GM19397 (cell line): ENCODE results near the gene GTF2H3.
A peak's percentile ranks its signal among the peaks of the same experiment; 100 is the strongest.
"Not testable (repeated sequence)": the region's sequence is repeated elsewhere in the genome, so short reads cannot be mapped to it uniquely, and the experiment has no call there.

Experiments used
- ATAC-seq: cut with Tn5 transposase; IDR thresholded peaks from one replicate; pipeline ENCODE4 v1.9.1; 2021; ENCODE audit warnings: mild to moderate bottlenecking, moderate library complexity; ENCODE audit not compliant: unreplicated experiment

Gene GTF2H3

GRCh38 chr12:123633379-123634141, at the start of gene GTF2H3, which contains the start of gene EIF2B1:
Gene GTF2H3 (plus strand): TSS chr12:123633829. CDS start chr12:123633860, 31 bp downstream.
Gene EIF2B1 (minus strand): TSS chr12:123633686. CDS start chr12:123633557, 129 bp downstream.
- ATAC-seq, result peak; percentile 97

DNA sequence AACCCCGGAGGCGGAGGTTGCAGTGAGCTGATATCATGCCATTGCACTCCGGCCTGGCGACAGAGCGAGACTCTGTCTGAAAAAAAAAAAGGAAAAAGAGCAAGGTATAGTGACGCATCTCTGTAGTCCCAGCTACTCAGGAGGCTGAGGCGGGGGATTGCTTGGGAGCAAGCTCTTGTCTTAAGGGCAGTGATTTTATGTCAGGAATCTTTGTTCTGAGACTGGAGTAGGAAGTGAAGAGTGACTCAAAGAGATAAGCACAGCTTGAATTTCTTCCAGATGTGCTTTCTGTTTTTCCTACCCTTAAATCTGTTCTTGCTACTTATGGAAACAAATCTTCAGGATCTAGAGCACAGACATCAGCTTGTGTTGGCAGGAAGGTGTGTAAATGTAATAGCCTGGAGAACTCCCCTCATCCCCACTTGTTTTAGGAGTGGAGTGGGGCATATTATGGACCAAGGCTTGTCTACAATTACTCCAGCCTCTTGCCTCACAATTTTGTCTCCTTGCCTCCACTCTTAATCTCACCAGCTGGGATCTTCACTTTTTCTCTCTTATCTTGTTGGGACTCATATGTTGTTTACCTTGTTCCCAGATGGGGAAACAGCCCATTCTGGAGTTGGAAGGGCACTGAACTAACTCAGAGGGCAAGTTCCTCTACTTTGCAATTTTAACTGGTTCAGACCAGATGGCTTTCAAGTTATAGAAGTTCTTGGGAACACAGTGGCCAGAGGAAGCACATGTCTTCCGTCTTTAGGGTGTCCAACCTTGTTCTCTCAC, 41.7 kb upstream of the GTF2H3 start:
- ATAC-seq, result no peak

GRCh38 chr12:123595729-123596128, 37.9 kb upstream of the GTF2H3 start:
- ATAC-seq, result no peak

DNA sequence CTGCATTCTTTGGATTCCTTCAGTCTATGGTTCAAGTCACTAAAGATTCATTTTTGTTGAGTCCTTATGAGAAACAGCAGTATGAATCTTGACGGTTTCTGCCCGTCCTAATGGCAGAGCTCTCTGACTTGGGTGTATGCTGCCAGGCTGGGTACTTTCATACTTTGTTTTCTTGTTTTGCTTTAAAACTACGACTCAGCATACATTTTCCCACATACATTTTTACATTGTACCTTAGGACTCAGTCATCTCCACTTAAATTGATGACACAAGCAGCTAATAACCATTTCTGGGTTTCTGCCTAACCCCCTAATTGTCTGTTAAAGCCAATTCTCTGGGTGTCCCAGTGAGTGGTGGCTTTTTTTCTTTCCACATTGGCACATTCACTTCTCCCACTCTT, 36.5 kb upstream of the GTF2H3 start:
- ATAC-seq, result no peak

GRCh38 chr12:123598522-123598921, 35.1 kb upstream of the GTF2H3 start:
- no peak for ATAC-seq

- ATAC-seq, result no peak
These were observed 34.3 kb upstream of the GTF2H3 start for GRCh38 chr12:123599310-123599709.

DNA sequence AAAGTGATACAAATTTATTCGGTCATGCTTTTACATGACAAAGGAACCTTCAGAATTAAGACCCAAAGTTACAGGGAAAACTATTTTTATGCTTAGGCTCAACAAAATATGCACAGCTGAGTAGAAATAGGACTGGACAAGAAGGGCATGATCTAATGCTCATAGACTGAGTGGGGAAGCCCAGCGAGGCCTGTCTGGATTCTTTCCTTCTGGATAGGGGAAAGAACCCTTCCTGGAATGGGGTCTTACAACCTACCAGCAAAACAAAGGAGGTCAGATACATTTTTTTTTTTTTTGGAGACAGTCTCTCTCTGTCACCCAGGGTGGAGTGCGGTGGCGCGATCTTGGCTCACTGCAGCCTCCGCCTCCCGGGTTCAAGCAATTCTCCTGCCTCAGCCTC, 33.9 kb upstream of the GTF2H3 start:
- no peak for ATAC-seq

DNA sequence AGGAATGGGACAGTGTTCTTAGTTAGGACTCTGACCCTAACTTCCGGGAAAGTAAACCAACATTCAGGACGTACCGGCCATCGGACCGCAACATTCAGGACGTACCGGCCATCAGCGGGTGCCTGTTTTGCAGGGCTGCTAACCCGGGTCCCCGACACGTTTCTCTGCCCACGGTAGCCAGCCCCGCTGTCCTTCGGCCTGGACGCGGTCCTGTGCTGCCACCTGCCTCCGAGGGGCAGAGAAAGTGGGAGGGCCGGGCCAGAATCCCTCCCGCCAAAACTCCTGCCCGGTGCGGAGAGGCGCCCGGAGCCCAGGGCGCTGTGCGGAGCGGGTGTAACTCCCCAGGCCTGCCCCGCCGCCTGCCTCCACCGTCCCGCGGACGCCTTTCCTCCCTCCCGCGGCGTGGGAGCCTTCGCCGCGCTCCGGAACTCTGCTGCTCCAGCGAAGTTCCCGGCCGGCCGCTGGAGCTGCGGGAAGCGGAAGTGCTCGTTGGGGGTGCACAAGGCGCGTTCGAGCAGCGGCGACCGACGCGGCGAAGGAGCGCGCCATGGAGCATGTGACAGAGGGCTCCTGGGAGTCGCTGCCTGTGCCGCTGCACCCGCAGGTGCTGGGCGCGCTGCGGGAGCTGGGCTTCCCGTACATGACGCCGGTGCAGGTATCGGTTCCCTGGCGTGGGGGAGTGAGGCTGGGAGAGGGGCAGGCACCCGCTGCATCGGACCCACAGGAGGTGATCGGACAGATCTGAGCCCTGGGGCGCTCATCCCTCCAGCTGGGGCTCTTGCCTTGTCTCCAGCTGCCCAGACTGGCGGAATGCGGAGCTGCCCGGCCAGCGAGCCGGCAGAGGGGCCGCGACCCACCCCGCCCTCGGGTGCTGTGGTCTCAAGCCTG, 31.8 kb upstream of the GTF2H3 start, which contains the start of gene DDX55:
TSS of gene DDX55 (plus strand) at position 498 of the 888 bp plus-strand sequence. CDS start at position 548, 50 bp downstream.
- peak; percentile 97 for ATAC-seq

DNA sequence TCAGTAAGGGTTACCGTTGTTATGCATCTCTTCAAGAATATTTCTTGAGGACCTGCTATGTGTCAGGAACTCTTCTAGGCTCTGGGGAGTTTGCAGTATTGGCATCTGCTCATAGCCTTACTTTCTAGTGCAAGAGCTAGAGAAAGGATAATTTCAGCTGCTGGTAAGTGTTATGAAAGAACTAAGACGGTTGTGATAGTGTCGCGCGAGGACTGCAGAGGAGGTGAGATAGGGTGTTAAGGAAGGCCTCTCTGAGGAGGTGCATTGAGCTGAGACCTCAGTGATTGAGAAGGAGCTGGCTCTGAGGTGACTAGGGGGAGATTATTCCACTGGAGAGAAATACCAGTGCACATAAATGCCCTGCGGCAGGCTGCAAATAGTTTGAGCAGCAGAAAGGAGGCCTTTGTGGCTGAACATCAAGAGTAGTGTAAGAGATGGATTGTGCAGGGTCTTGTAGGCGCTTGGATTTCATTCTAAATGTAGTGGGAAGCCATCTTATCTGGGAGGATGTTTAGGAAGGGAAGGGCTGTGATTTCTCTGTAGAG, 30.9 kb upstream of the GTF2H3 start:
- ATAC-seq, result no peak

GRCh38 chr12:123603495-123603894, 30.1 kb upstream of the GTF2H3 start:
- ATAC-seq, result not testable (repeated sequence)

DNA sequence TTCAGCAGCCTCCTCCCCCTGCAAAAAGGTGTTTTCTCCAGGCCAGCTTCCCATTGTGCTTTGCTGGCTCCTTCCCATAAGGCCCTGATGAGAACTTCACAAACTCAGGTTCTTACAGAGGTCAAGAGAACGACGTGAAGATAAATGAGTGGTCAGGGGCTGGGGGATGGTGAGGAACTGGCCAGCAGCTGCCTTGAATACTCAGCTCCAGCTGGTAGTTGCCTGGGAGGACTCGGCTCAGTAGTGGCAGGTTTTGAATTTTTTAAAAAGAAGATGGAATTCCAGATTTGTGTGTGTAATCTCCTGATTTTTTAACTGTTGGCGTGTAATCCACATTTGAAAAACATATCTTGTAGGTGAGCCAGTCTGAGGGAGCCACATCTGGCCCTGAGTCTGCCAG, 25.9 kb upstream of the GTF2H3 start:
- no peak for ATAC-seq

- no peak for ATAC-seq
These were observed 25.4 kb upstream of the GTF2H3 start for GRCh38 chr12:123608182-123608581.

- no peak for ATAC-seq
These were observed 19.5 kb upstream of the GTF2H3 start for GRCh38 chr12:123614110-123614509.

DNA sequence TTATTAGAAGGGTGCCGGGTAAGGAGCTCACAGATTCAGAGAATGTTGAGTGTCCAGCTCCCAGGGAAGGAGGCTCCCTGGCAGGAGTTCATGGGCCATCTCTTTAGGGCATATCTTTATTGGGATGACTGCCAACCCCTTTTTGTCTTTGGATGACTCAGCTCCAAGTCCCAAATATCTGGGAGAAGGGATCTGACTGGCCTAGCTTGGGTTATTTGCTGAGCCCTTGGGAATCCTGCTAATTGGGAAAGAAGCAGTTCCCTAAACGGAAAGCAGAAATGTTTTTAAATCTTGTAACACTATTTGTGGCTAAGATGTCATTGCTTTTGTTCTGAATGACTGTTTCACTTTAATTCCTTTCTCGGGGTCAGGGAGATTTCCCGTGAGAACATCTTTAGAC, 19.1 kb upstream of the GTF2H3 start:
- ATAC-seq, result no peak

DNA sequence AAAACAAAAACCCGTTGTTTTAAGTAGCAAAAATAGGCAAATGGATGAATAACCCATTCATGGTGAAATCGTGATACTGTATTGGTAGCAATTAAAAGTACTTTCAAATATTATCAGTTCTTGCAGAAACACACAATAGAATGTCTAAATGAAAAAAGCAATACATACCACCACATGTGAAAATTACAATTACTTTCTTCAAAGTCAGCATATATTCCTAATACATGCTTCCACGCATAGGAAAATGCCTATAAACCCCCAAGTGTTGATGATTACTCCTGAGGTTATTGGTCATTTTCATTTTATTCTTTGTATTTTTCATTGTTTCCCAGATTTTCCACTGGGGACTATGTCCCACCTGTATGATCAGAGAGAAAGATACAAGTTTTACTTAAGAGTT, 16.5 kb upstream of the GTF2H3 start:
- ATAC-seq, result no peak

- no peak for ATAC-seq
These were observed 16.0 kb upstream of the GTF2H3 start for GRCh38 chr12:123617580-123617979.

DNA sequence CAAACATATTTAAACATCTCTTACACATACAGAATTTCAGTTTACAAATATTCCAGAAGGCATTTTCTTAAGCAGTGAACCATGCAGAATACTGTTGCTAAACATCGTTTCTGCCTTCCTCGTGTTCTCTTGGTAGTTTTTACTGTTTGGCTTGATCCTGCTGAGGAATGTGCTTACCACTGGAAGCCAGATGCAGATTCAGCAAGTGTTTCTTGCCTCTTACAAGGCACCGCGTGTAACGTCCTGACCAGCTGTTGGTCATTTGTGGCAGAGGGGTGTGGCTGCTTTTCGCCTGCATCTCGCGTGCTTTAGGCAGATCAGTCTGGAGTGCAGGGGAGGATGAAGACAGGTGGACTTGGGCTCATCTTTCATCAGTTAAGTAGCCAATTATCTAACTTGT, 12.5 kb upstream of the GTF2H3 start:
- no peak for ATAC-seq

GRCh38 chr12:123621619-123622530, 11.8 kb upstream of the GTF2H3 start:
- ATAC-seq, result no peak

- no peak for ATAC-seq
These were observed 523 bp downstream of the GTF2H3 start for GRCh38 chr12:123634142-123634561.

- no peak for ATAC-seq
These were observed 10.3 kb downstream of the GTF2H3 start for GRCh38 chr12:123643911-123644310.
